Fibroblast of villous mesenchyme (primary cell): ENCODE data around the gene GATA2. TPM values are rescaled to one million over a fixed set of nuclear protein-coding genes. Genes with fewer than 3 reads are reported as not detected.

Experiments
- DNase-seq: peaks from one replicate; pipeline ENCODE4 v3.0.0-alpha.2; 2010; ENCODE audit warnings: low read depth
- H3K4me3 ChIP-seq: 2 replicates; pipeline ENCODE4 v1.5.1; 2011; ENCODE audit warnings: low read depth, mild to moderate bottlenecking, low read length
- total RNA-seq: library from RNA; depleted of rRNA; stranded (reverse); fragments of >200 nt; gene quantifications from 2 replicates; pipeline ENCODE4 v1.2.3, GENCODE V29; 2012
- TF ChIP-seq, protein P1 (sequence below): IDR thresholded peaks from 2 replicates; pipeline ENCODE4 v1.5.1; 2012; ENCODE audit warnings: low read depth, mild to moderate bottlenecking, low read length; ENCODE audit not compliant: insufficient read depth

Gene GATA2
- total RNA-seq, 1 donor = 41.0 TPM

DNA sequence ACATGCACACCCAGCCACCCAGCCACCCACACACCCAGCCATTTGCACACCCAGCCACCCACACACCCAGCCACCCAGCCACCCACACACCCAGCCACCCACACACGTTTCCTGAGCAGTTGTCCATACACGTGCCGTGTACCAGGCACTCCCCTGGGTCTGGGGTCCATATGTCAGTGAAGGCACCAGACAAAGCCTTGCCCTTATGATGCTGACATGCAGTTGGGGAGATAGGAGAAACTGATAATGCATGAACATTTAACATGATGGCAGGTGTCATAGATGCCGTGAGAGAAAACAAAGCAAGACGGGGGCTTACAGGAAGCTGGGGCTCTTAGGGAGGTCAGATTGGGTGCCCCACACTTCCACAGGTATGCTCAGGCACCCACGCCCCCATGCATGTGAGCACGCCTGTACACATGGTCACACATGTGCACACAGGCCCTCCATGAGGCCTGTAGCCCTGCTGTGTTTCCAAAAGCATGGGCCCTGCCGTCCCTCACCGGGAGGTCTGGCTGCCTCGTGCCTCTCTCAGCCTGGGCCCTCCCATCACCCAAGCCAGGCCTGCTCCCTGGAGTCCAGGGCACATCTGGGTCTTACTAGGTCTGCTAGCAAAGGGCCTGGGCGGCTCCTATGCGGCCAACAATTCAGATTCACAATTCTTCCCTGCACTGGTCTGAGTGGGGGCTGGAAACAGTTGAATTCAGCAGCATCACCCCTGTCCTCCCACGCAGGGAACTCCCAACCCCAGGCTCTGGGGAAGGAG, 22.7 kb downstream of the GATA2 start:
- DNase-seq = peak; percentile 63
- TF ChIP-seq, protein P1, sequence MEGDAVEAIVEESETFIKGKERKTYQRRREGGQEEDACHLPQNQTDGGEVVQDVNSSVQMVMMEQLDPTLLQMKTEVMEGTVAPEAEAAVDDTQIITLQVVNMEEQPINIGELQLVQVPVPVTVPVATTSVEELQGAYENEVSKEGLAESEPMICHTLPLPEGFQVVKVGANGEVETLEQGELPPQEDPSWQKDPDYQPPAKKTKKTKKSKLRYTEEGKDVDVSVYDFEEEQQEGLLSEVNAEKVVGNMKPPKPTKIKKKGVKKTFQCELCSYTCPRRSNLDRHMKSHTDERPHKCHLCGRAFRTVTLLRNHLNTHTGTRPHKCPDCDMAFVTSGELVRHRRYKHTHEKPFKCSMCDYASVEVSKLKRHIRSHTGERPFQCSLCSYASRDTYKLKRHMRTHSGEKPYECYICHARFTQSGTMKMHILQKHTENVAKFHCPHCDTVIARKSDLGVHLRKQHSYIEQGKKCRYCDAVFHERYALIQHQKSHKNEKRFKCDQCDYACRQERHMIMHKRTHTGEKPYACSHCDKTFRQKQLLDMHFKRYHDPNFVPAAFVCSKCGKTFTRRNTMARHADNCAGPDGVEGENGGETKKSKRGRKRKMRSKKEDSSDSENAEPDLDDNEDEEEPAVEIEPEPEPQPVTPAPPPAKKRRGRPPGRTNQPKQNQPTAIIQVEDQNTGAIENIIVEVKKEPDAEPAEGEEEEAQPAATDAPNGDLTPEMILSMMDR = no peak
- no peak overlapping the region for H3K4me3 ChIP-seq

DNA sequence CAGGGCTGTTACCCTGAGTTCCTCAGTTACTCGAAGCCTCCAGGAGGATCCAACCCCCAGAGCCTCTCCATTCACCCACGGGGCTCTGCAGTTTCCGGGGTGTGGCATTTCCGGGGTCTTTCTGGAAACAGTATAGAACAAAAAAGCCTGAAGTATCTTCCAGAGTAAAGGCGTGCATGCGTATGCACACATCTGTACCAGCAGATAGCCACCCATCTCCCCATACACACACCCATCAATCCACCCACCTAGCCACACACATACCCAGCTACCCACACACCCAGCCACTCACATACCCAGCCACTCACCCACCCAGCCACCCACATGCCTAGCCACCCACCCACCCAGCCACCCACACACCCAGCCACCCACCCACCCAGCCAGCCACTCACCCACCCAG, 23.4 kb downstream of the GATA2 start:
- TF ChIP-seq, protein P1 = no peak
- H3K4me3 ChIP-seq = no peak overlapping the region
- no peak for DNase-seq

DNA sequence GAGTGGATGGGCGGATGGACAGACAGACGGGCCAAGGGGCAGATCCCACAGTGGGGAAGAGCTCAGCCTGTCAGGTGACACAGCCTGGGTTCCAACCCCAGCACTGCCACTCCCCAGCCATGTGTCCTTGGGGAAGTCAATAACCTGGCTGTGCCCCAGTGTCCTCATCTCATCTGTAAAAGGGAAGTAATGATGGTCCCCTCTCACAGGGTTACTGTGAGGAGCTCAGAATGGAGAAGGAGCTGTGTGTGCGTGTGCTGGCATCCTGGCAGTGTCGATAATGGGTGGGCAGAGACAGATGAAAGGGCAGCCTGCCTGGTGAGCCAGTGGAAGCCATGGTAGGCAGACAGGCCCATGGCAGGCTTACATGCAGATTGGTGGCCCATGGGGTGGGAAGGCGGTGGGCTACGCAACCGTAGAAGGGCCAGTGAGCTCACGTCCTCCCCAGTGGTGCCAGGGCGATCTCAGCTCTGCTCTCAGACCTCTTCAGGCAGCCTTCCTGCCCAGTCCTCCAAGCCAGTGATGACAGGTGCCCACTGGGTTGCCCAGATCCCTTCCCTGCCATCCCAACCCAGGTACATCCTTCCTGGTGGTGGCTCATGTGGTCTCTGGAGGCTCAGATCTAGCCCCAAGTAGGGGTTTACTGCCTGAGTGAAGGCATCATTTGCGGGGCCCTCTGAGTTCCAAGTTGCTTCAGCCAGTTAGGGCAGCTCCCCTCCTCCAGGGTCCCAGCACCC, 24.0 kb downstream of the GATA2 start:
- H3K4me3 ChIP-seq = no peak overlapping the region
- TF ChIP-seq, protein P1 = no peak
- no peak for DNase-seq

DNA sequence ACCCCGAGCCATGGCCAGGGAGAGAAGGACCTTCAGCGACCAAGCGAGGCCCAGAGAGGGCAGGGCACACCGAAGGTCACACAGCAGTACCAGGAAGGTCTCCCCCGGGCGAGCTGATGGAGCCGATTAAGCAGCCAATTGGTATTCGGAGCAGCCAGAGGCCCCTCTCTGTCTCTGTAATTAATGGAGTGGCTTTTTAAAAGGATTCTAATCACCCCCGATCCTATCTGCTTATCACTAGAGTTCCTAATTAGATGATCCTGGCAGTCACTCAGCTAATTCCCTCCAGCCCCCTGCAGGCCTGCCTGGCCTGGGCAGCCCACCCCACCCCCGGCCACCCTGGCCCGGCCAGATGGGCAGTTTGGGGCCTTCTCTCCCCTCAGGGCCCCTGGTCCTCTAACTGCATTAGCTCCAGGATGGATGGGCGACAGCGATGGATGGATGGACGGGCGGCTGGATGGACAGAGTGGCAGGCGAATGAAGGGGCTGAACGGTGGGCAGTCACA, 24.7 kb downstream of the GATA2 start:
- H3K4me3 ChIP-seq = no peak overlapping the region
- no peak for DNase-seq
- TF ChIP-seq, protein P1 = no peak

DNA sequence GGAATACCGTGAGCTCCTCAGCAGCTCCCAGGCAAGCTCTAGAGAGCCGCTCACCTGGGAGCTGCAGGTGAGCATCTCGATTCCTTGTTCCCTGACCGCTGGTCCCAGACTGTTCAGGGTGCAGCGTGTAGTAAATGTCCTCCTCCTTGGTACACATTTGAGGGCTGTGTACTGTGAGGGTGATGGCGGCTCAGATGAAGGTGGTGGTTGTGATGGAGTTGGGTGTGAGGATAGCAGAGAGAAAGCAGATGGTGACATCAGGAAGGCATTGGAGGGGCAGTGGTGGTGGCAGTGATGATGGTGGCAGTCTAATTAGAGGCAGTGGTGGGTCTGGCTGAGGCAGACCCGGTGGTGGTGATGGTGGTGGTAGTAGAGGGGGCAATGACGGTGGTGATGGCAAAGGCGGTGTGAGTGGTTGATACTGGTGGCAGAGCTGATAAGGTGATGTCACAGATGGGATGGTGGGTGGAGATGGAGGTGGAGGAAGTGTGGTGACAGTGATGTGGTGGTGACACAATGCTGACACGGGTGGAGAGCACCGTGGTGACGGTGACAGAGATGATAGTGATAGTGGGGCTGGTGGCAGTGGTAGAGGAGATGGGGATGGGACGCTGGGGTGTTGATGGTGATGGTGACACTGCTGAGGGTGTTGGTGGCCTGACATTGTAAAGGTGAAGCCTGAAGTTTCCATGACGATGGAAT, 26.0 kb downstream of the GATA2 start, which contains the start of gene DNAJB8:
Gene DNAJB8 (minus strand): TSS at position 51 of the 702 bp plus-strand sequence. CDS start 3,645 bp downstream, outside the sequence.
- TF ChIP-seq, protein P1 = no peak
- H3K4me3 ChIP-seq = no peak within 1 kb of the TSS
- DNase-seq = no peak

DNA sequence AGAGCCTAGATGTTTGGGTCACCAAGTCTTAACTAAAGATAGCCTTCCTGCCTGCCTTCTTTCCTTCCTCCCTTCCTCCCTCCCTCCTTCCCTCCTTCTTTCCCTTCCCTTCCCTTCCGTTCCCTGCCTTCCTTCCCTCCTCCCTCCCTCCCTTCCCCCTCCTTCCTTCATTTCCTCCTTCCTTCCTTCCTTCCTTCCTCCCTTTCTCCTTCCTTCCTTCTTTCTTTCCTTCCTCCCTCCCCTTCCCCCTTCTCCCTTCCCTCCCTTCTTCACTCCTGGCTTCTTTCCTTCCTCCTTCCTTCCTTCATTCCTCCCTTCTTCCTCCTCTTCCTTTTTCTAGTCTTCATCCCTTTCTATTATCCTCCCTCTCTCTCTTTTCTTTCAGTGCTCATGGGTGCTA, 28.3 kb downstream of the GATA2 start:
- no peak for DNase-seq
- TF ChIP-seq, protein P1 = no peak
- H3K4me3 ChIP-seq = no peak overlapping the region
